Ectodermal cell (in vitro differentiated cells): ENCODE data around the gene GRIP1.

Source experiments
- H3K27ac ChIP-seq: 2 replicates; pipeline ENCODE4 v1.7.0; 2013; ENCODE audit warnings: mild to moderate bottlenecking, low read depth, low read length; ENCODE audit not compliant: insufficient read depth, poor library complexity, severe bottlenecking
- H3K27me3 ChIP-seq: 2 replicates; pipeline ENCODE4 v1.7.0; 2013; ENCODE audit warnings: mild to moderate bottlenecking, low read length; ENCODE audit not compliant: insufficient read depth, control insufficient read depth, poor library complexity, severe bottlenecking
- H3K36me3 ChIP-seq: one replicate; pipeline ENCODE4 v1.7.0; 2013; ENCODE audit warnings: low read length; ENCODE audit not compliant: control insufficient read depth, insufficient read depth
- H3K4me1 ChIP-seq: one replicate; pipeline ENCODE4 v1.7.0; 2013; ENCODE audit warnings: low read length; ENCODE audit not compliant: control insufficient read depth, insufficient read depth
- H3K4me3 ChIP-seq: 2 replicates; pipeline ENCODE4 v1.7.0; 2013; ENCODE audit warnings: low read depth, low read length, control low read depth; ENCODE audit not compliant: insufficient read depth
- H3K9me3 ChIP-seq: 2 replicates; pipeline ENCODE4 v1.7.0; 2013; ENCODE audit warnings: mild to moderate bottlenecking, low read length, moderate library complexity; ENCODE audit not compliant: control insufficient read depth
- WGBS, 2 experiments: methylation state at CpG; one replicate each; pipeline ENCODE4 v1.1.7; 2013; ENCODE audit warnings: missing lambda C conversion rate in 2 of 2; 5-methylcytosine and 5-hydroxymethylcytosine counted together

GRIP1 gene

DNA sequence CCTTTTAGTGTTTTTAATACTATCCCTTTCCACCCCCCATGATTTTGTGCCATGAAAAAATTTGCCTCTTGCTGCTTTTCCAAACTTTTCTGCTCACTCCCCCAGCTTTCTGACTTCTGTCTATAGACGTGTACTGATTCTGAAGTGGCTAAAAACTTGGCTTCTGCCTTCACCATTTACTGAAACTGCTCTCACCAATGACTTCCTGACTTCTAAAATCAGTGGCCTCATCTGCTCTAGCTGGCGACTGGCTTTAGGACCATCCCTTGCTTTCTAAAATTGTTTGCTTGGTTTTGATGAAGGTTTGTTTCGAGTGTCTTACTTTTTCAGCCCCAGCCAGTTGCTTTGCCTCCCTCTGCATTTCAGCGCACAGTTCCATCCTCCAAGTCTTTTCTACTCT is 231.2 kb downstream of the GRIP1 start:
- H3K4me3 ChIP-seq = no peak overlapping the region
- no peak overlapping the region for H3K27ac ChIP-seq
- H3K9me3 ChIP-seq = no peaks in the 10 kb centered on the region
- no peaks in the 10 kb centered on the region for H3K27me3 ChIP-seq
- peaks cover 4% of the 10 kb centered on the region for H3K4me1 ChIP-seq
- H3K36me3 ChIP-seq = no peaks in the 10 kb centered on the region
- 91 to 95% methylated on average over 4 of the region's 4 CpGs for WGBS, 2 experiments

DNA sequence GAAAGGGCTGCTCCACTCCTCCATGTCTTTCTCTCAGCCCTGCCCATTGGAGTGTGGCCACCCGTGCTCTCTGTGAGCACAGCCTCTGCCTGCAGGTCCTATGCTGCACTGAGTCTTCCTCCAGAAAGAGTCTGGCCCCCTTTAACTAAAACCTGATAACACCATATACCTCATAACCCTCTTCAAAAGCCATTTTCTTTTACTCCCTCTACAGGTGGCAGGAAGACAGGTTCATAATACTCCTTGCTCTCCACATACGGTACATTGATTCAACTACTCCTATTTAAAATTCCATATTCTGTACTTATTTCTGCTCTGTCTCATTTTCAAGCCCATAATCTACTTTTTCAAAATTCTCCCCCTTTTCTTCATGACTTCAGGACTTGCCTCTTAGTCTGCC is 232.6 kb downstream of the GRIP1 start:
- Histone ChIP-seq H3K4me3 (no peak overlapping the region), H3K9me3 (no peaks in the 10 kb centered on the region), H3K36me3 (no peaks in the 10 kb centered on the region), H3K27ac (no peak overlapping the region), H3K27me3 (no peaks in the 10 kb centered on the region), H3K4me1 (peaks cover 4% of the 10 kb centered on the region)
- WGBS, 2 experiments = 86 to 92% methylated on average over 2 of the region's 2 CpGs

GRCh38 chr12:66441905-66442559 is 236.8 kb downstream of the GRIP1 start:
- peaks cover 2% of the 10 kb centered on the region for H3K4me1 ChIP-seq
- no peak overlapping the region for H3K27ac ChIP-seq
- 76 to 84% methylated on average over 6 of the region's 6 CpGs for WGBS, 2 experiments
- no peaks in the 10 kb centered on the region for H3K27me3 ChIP-seq
- no peaks in the 10 kb centered on the region for H3K36me3 ChIP-seq
- H3K9me3 ChIP-seq = no peaks in the 10 kb centered on the region
- no peak overlapping the region for H3K4me3 ChIP-seq

GRCh38 chr12:66438601-66439000 is 240.3 kb downstream of the GRIP1 start:
- no peaks in the 10 kb centered on the region for H3K4me1 ChIP-seq
- H3K4me3 ChIP-seq = no peak overlapping the region
- 75 to 96% methylated on average over 1 of the region's 1 CpG for WGBS, 2 experiments
- H3K9me3 ChIP-seq = no peaks in the 10 kb centered on the region
- no peaks in the 10 kb centered on the region for H3K27me3 ChIP-seq
- no peaks in the 10 kb centered on the region for H3K36me3 ChIP-seq
- H3K27ac ChIP-seq = no peak overlapping the region

DNA sequence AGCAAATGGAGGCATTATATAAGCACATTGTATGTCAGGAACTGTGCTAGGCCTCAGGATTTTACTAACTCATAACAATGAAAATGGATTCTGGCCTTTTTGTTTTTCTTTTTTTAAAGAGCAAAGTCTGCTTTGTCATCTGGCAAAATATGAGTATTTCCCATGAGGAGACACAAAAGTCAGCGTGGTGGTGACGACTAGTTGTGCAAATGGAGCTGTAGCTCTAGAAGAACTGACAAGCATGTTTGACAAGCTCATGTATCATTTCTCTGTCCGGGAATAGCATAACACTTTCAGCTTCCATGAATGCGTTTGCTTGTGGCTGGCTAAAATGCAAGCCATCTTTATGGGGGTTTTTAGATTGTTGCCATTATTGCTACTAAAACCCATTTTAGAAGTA is 248.8 kb downstream of the GRIP1 start:
- Histone ChIP-seq H3K27ac (no peak overlapping the region), H3K36me3 (no peaks in the 10 kb centered on the region), H3K4me1 (no peaks in the 10 kb centered on the region), H3K27me3 (no peaks in the 10 kb centered on the region), H3K4me3 (no peak overlapping the region), H3K9me3 (no peaks in the 10 kb centered on the region)
- 93 to 99% methylated on average over 4 of the region's 4 CpGs for WGBS, 2 experiments

- 91 to 96% methylated on average over 5 of the region's 5 CpGs for WGBS, 2 experiments
- Histone ChIP-seq H3K4me1 (no peaks in the 10 kb centered on the region), H3K36me3 (no peaks in the 10 kb centered on the region), H3K4me3 (no peak overlapping the region), H3K9me3 (no peaks in the 10 kb centered on the region), H3K27me3 (no peaks in the 10 kb centered on the region), H3K27ac (no peak overlapping the region)
These were observed 250.0 kb downstream of the GRIP1 start for GRCh38 chr12:66428870-66429269.

GRCh38 chr12:66428261-66428660 is 250.6 kb downstream of the GRIP1 start:
- H3K4me1 ChIP-seq = no peaks in the 10 kb centered on the region
- no peak overlapping the region for H3K27ac ChIP-seq
- no peak overlapping the region for H3K4me3 ChIP-seq
- H3K27me3 ChIP-seq = no peaks in the 10 kb centered on the region
- H3K36me3 ChIP-seq = no peaks in the 10 kb centered on the region
- no peaks in the 10 kb centered on the region for H3K9me3 ChIP-seq

DNA sequence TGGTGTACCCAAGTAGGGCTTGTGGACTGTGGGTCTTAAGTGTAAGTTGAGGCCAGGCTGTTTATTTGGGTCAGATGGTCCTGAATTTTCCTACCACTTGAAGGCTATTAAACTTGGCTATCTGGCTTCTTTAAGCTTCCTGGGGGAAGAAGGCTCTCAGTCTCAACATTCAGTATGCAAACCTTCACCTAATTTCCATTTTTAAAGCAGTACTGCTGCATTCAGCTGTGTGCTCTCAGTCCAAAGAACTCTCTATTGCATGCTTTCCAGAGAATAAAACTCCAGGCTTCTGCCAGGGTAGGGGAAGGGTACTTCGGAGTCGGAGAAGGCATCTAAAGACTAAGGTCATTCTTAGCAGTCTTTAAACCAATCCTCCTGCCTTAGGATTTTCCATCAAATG is 252.2 kb downstream of the GRIP1 start:
- WGBS, 2 experiments = 54 to 56% methylated on average over 2 of the region's 2 CpGs
- Histone ChIP-seq H3K36me3 (no peaks in the 10 kb centered on the region), H3K9me3 (no peaks in the 10 kb centered on the region), H3K4me3 (no peak overlapping the region), H3K4me1 (no peaks in the 10 kb centered on the region), H3K27me3 (no peaks in the 10 kb centered on the region), H3K27ac (no peak overlapping the region)

DNA sequence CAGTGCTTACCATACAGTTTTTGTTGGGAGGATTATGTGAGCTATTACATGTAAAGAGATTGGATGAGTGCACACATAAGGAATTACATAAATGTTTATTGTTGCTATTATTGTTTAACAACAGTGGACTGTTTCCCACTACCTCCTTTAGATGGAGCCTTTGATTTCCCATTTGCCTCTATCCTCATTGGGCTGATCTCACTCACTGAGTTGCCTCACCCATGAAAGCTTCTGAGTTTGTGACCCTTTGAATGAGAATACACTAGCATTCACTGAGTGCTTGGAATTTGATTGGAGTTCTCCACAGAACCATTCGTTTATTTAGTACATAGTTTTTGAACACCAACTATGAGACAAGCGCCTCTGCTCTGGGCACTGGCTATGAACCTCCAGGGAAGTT is 255.6 kb downstream of the GRIP1 start:
- Histone ChIP-seq H3K27ac (no peak overlapping the region), H3K4me1 (no peaks in the 10 kb centered on the region), H3K36me3 (no peaks in the 10 kb centered on the region), H3K4me3 (no peak overlapping the region), H3K9me3 (no peaks in the 10 kb centered on the region), H3K27me3 (no peaks in the 10 kb centered on the region)
- WGBS, 2 experiments = 81 to 100% methylated on average over 2 of the region's 2 CpGs

GRCh38 chr12:66418908-66419307 is 260.0 kb downstream of the GRIP1 start:
- Histone ChIP-seq H3K4me3 (no peak overlapping the region), H3K9me3 (no peaks in the 10 kb centered on the region), H3K27ac (no peak overlapping the region), H3K36me3 (no peaks in the 10 kb centered on the region), H3K4me1 (no peaks in the 10 kb centered on the region), H3K27me3 (no peaks in the 10 kb centered on the region)
- 88 to 100% methylated on average over 1 of the region's 1 CpG for WGBS, 2 experiments

GRCh38 chr12:66417217-66417616 is 261.7 kb downstream of the GRIP1 start:
- no peaks in the 10 kb centered on the region for H3K36me3 ChIP-seq
- H3K9me3 ChIP-seq = no peaks in the 10 kb centered on the region
- H3K27me3 ChIP-seq = no peaks in the 10 kb centered on the region
- H3K4me3 ChIP-seq = no peak overlapping the region
- no peaks in the 10 kb centered on the region for H3K4me1 ChIP-seq
- H3K27ac ChIP-seq = no peak overlapping the region
- WGBS, 2 experiments = 100% methylated on average over 1 of the region's 1 CpG
